Activated T-helper 2 cell treated with anti-CD3 and anti-CD28 coated beads, Interferon-gamma antibody, Interleukin-2, Interleukin-4, amounts not matched to agents 10 μg/mL and 5 μg/mL and 100 μg/mL, durations not matched to agents 14 hours and 24 hours and 36 hours (primary cell): ENCODE results near the gene RAB12. TPM values are rescaled to one million over a fixed set of nuclear protein-coding genes. Genes with fewer than 3 reads are reported as not detected.

Experiments used
- DNase-seq: peaks from one replicate; pipeline ENCODE4 v3.0.0; 2021; ENCODE audit warnings: low spot score
- H3K27ac Mint-ChIP-seq: one replicate; pipeline ENCODE4 v1.8.0; 2021; ENCODE audit warnings: mixed read lengths
- H3K27me3 Mint-ChIP-seq: one replicate; pipeline ENCODE4 v1.8.0; 2021; ENCODE audit warnings: low read depth, mixed read lengths
- H3K36me3 Mint-ChIP-seq: one replicate; pipeline ENCODE4 v1.8.0; 2021; ENCODE audit warnings: low read depth, mixed read lengths
- H3K4me1 Mint-ChIP-seq: one replicate; pipeline ENCODE4 v1.8.0; 2021; ENCODE audit warnings: low read depth, mixed read lengths
- H3K4me3 Mint-ChIP-seq: one replicate; pipeline ENCODE4 v1.8.0; 2021; ENCODE audit warnings: low read depth, mild to moderate bottlenecking, moderate library complexity, mixed read lengths
- H3K9me3 Mint-ChIP-seq: one replicate; pipeline ENCODE4 v1.8.0; 2021; ENCODE audit warnings: mixed read lengths
- intact Hi-C: fragments of 100-400 bp; cut with micrococcal nuclease; formaldehyde crosslinking; loops from one replicate; pipeline ENCODE4 v1.15.1; 2023
- total RNA-seq: library from RNA; stranded (reverse); gene quantifications from 2 replicates; pipeline ENCODE4 v1.2.3, GENCODE V29; 2022

Gene RAB12
- total RNA-seq, 1 donor from 2014 or later, result 14.7 TPM

- Mint-ChIP-seq H3K27ac (no peak overlapping the region), H3K4me1 (peaks cover 23% of the 10 kb centered on the region), H3K9me3 (no peaks in the 10 kb centered on the region), H3K36me3 (no peaks in the 10 kb centered on the region), H3K4me3 (no peak overlapping the region), H3K27me3 (peaks cover 15% of the 10 kb centered on the region)
- DNase-seq, result no peak
- intact Hi-C loops, result loop anchor here (10.0 kb wide), 3 partner anchors 102 to 872 kb away; partner anchors contain the start of genes MTCL1 and RALBP1
These were observed 6.7 kb upstream of the RAB12 start for GRCh38 chr18:8602557-8602956.

- peak overlapping the region; percentile 47 for H3K4me3 Mint-ChIP-seq
- H3K36me3 Mint-ChIP-seq, result no peaks in the 10 kb centered on the region
- intact Hi-C loops, result loop anchor here (10.0 kb wide), 3 partner anchors 101 to 871 kb away; partner anchors contain the start of genes MTCL1 and RALBP1
- H3K9me3 Mint-ChIP-seq, result no peaks in the 10 kb centered on the region
- no peak for DNase-seq
- H3K4me1 Mint-ChIP-seq, result peaks cover 35% of the 10 kb centered on the region
- H3K27me3 Mint-ChIP-seq, result peaks cover 23% of the 10 kb centered on the region
- H3K27ac Mint-ChIP-seq, result no peak overlapping the region
These were observed 5.3 kb upstream of the RAB12 start for GRCh38 chr18:8603663-8604520.

DNA sequence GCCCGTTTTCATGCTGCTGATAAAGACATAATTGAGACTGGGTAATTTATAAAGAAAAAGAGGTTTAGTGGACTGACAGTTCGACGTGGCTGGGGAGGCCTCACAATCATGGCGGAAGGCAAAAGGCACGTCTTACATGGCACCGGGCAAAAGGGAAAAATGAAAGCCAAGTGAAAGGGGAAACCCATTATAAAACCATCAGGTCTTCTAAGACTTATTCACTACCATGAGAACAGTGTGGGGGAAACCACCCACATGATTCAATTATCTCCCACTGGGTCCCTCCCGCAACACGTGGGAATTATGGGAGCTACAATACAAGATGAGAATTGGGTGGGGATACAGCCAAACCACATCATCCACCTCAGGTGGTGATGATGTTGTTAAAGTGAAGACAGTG, 3.3 kb upstream of the RAB12 start:
- no peak overlapping the region for H3K4me3 Mint-ChIP-seq
- intact Hi-C loops, result loop anchor here (5.0 to 10.0 kb wide), 4 partner anchors 99 to 1921 kb away; partner anchors contain the start of genes MTCL1, NAPG and RALBP1
- DNase-seq, result no peak
- H3K4me1 Mint-ChIP-seq, result peaks cover 43% of the 10 kb centered on the region
- H3K9me3 Mint-ChIP-seq, result no peaks in the 10 kb centered on the region
- peaks cover 7% of the 10 kb centered on the region for H3K36me3 Mint-ChIP-seq
- H3K27ac Mint-ChIP-seq, result no peak overlapping the region
- H3K27me3 Mint-ChIP-seq, result peaks cover 23% of the 10 kb centered on the region

GRCh38 chr18:8607776-8608742, 1.2 kb upstream of the RAB12 start:
- intact Hi-C loops, result loop anchor here (5.0 to 10.0 kb wide), 4 partner anchors 97 to 1919 kb away; partner anchors contain the start of genes MTCL1, NAPG and RALBP1
- Mint-ChIP-seq H3K27ac (peak overlapping the region; percentile 74), H3K4me3 (peak overlapping the region; percentile 79), H3K27me3 (peaks cover 20% of the 10 kb centered on the region), H3K36me3 (peaks cover 21% of the 10 kb centered on the region), H3K9me3 (no peaks in the 10 kb centered on the region), H3K4me1 (peaks cover 47% of the 10 kb centered on the region)
- DNase-seq, result no peak

GRCh38 chr18:8609659-8610458, 622 bp downstream of the RAB12 start:
- peak overlapping the region; percentile 85 for H3K27ac Mint-ChIP-seq
- DNase-seq, result peak; percentile 15
- peaks cover 30% of the 10 kb centered on the region for H3K36me3 Mint-ChIP-seq
- H3K27me3 Mint-ChIP-seq, result peaks cover 20% of the 10 kb centered on the region
- H3K4me3 Mint-ChIP-seq, result peak overlapping the region; percentile 94
- intact Hi-C loops, result loop anchor here (5.0 to 10.0 kb wide), 4 partner anchors 95 to 1917 kb away; partner anchors contain the start of genes MTCL1, NAPG and RALBP1
- no peaks in the 10 kb centered on the region for H3K9me3 Mint-ChIP-seq
- H3K4me1 Mint-ChIP-seq, result peaks cover 49% of the 10 kb centered on the region

DNA sequence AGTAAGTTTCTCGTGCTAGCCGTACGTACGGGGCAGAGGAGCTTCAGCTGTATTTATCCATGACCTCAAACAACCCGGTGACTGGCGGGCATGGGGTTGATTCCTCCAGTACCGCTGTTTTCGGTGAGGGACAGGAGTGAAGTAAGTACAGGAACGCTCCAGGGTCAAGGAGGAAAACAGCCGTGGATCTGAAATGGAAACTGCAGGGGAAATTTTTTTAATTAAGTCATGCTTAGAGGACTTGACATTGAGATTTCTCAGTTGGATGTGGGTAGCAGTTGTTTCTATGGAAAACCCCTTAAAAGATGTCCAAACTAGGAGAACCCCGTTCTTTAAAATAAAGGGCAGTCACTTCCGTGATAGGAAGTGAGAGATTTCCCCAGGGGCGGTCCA, 1.2 kb downstream of the RAB12 start:
- Mint-ChIP-seq H3K27ac (peak overlapping the region; percentile 85), H3K4me3 (peak overlapping the region; percentile 94), H3K9me3 (no peaks in the 10 kb centered on the region), H3K4me1 (peaks cover 51% of the 10 kb centered on the region), H3K27me3 (peaks cover 20% of the 10 kb centered on the region), H3K36me3 (peaks cover 34% of the 10 kb centered on the region)
- DNase-seq, result no peak
- intact Hi-C loops, result no loop called here

GRCh38 chr18:8611916-8612576, 2.8 kb downstream of the RAB12 start:
- Mint-ChIP-seq H3K4me1 (peaks cover 50% of the 10 kb centered on the region), H3K27ac (no peak overlapping the region), H3K9me3 (no peaks in the 10 kb centered on the region), H3K27me3 (peaks cover 13% of the 10 kb centered on the region), H3K4me3 (no peak overlapping the region), H3K36me3 (peaks cover 42% of the 10 kb centered on the region)
- intact Hi-C loops, result no loop called here
- DNase-seq, result no peak

DNA sequence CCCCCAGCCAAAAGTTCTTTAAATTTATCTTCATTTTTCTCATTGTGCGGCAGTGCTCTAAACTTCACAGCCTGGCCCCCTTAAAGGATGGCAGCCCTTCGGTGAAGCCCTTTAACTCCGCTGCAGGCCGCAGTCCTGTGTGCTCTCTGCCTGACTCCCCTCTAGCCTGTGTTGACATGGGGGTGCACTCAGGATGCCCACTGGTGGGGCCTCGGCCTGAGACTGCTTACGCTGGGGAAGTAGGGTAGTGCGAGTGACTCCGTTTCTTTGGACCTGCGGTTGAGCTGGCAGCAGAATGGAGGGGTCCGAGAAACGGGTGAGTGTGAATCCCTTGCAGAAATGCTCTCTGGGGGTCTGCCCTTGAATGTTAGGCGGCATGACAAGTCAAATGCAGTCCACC, 5.6 kb downstream of the RAB12 start:
- intact Hi-C loops, result no loop called here
- Mint-ChIP-seq H3K4me3 (no peak overlapping the region), H3K9me3 (no peaks in the 10 kb centered on the region), H3K27ac (no peak overlapping the region), H3K36me3 (peaks cover 52% of the 10 kb centered on the region), H3K27me3 (no peaks in the 10 kb centered on the region), H3K4me1 (peaks cover 41% of the 10 kb centered on the region)
- no peak for DNase-seq

DNA sequence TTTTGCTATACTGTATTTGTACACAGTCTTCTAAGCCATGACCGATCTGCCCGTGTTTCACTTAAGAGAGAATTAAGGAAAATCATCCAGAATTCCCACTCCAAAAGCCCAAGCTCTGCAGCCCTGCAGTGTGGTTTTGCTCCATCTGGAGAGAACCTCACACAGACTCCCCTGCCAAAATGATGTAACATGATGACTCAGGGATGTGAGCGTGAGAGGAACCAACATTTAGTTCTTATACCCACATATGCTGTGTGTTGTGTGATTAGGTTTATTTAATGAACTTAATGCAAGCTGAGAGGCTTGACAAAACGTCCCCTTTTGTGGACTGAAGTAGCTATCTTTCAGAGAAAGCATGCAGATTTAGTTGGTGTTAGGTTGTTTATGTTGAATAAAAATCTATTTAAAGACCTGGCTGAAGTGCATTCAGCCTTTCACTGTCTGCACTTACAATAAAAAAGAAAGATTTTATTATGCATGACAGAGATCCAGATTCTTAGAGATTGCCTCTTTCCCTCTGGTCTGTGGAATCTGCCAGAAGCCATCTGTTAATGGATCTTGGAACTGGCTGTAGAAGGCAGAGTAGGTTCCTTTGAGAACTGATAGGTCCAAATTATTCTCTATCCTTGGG, 6.3 kb downstream of the RAB12 start:
- Mint-ChIP-seq H3K4me1 (peaks cover 40% of the 10 kb centered on the region), H3K9me3 (no peaks in the 10 kb centered on the region), H3K27me3 (no peaks in the 10 kb centered on the region), H3K4me3 (no peak overlapping the region), H3K36me3 (peaks cover 50% of the 10 kb centered on the region), H3K27ac (no peak overlapping the region)
- intact Hi-C loops, result no loop called here
- DNase-seq, result no peak

GRCh38 chr18:8616028-8616401, 6.8 kb downstream of the RAB12 start:
- H3K9me3 Mint-ChIP-seq, result no peaks in the 10 kb centered on the region
- intact Hi-C loops, result no loop called here
- no peak overlapping the region for H3K27ac Mint-ChIP-seq
- H3K27me3 Mint-ChIP-seq, result no peaks in the 10 kb centered on the region
- no peak for DNase-seq
- H3K4me1 Mint-ChIP-seq, result peaks cover 38% of the 10 kb centered on the region
- H3K36me3 Mint-ChIP-seq, result peaks cover 51% of the 10 kb centered on the region
- no peak overlapping the region for H3K4me3 Mint-ChIP-seq

DNA sequence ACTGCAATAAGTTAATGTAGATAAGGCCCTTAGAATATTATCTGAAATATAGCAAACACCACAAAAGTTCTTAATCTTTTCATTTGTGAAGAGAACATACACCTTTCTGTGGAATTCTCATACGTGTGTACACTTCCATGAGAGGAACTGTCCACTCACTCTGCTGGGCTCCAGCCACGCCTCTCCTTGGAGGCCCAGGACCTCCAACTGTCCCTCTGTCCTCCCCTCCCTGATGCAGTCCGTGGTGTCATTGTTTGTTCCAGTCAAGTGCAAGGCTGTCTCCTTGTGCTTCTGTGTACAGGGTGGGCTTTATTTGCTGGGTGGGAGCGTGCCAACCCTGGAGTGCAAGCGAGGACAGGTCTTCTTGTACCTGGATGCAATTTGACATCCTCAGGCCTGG, 8.7 kb downstream of the RAB12 start:
- no peak for DNase-seq
- no peak overlapping the region for H3K27ac Mint-ChIP-seq
- no peaks in the 10 kb centered on the region for H3K27me3 Mint-ChIP-seq
- intact Hi-C loops, result no loop called here
- peaks cover 55% of the 10 kb centered on the region for H3K36me3 Mint-ChIP-seq
- no peak overlapping the region for H3K4me3 Mint-ChIP-seq
- peaks cover 11% of the 10 kb centered on the region for H3K9me3 Mint-ChIP-seq
- peaks cover 34% of the 10 kb centered on the region for H3K4me1 Mint-ChIP-seq
